Endothelial cell of umbilical vein (primary cell): ENCODE data around the gene GALR2. TPM values are rescaled to one million over a fixed set of nuclear protein-coding genes. Genes with fewer than 3 reads are reported as not detected.

Experiments
- BruUV-seq: library from RNA; stranded (reverse); fragments of 400-500 nt; replicated peaks from 2 replicates; lab custom pipeline; 2021; lab: Mats Ljungman, UMichigan
- CTCF ChIA-PET: fragments of 300-600, 350-600 bp; sonication (Branson Sonifier 250); formaldehyde crosslinking; loops from one replicate; lab custom pipeline; 2021; ENCODE audit warnings: antibody characterized with exemption, inconsistent platforms; lab: Charles Lee
- POLR2A ChIA-PET: fragments of 300-600, 350-600 bp; sonication (Branson Sonifier 250); formaldehyde crosslinking; loops from one replicate; lab custom pipeline; 2021; ENCODE audit warnings: antibody characterized with exemption, inconsistent platforms; lab: Charles Lee
- DNase-seq: peaks from one replicate; pipeline ENCODE4 v3.0.0-alpha.2; 2011; ENCODE audit warnings: low read depth, low spot score
- FAIRE-seq: peaks from 2 replicates; lab custom pipeline; 2011; peaks lifted over from hg19 to GRCh38; lab: Jason Lieb, UNC
- H2AFZ ChIP-seq: 2 replicates; pipeline ENCODE4 v1.6.0; 2012; ENCODE audit warnings: low read depth, low read length, control low read depth, inconsistent platforms
- H3K27ac ChIP-seq: 2 replicates; pipeline ENCODE4 v1.5.1; 2011; ENCODE audit warnings: low read depth, mild to moderate bottlenecking, control low read depth, low read length, moderate library complexity; ENCODE audit not compliant: insufficient read depth
- H3K27me3 ChIP-seq, 2 experiments: 2 replicates each; pipeline versions ENCODE4 v1.6.0 to v1.6.1; 2011; ENCODE audit warnings: low read length in 2 of 2, mixed read lengths in 1 of 2; ENCODE audit not compliant: control insufficient read depth in 2 of 2, insufficient read depth in 2 of 2
- H3K36me3 ChIP-seq, 2 experiments: 2 replicates in 1 of 2; 3 replicates in 1 of 2; pipeline ENCODE4 v1.5.1; 2011; ENCODE audit warnings: low read length in 2 of 2, mild to moderate bottlenecking in 1 of 2, moderate library complexity in 1 of 2; ENCODE audit not compliant: control insufficient read depth in 2 of 2, insufficient read depth in 2 of 2; ENCODE audit errors: extremely low read depth in 1 of 2
- H3K4me1 ChIP-seq: 3 replicates; pipeline ENCODE4 v1.5.1; 2011; ENCODE audit warnings: mild to moderate bottlenecking, low read length; ENCODE audit not compliant: control insufficient read depth, insufficient read depth; ENCODE audit errors: extremely low read depth
- H3K4me2 ChIP-seq: 2 replicates; pipeline ENCODE4 v1.6.1; 2011; ENCODE audit warnings: low read length, control low read depth, mixed read lengths; ENCODE audit not compliant: insufficient read depth
- H3K4me3 ChIP-seq, 3 experiments: fragments of 200-600 bp in 1 of 3; sonication (generic), shearing (Covaris generic) in 1 of 3; replicated peaks in 1 of 3; 2 replicates each; pipeline ENCODE4 v1.5.1; 2011 to 2016; ENCODE audit warnings: control low read depth in 3 of 3, low read length in 3 of 3, mild to moderate bottlenecking in 2 of 3, inconsistent platforms in 1 of 3, low read depth in 1 of 3, moderate library complexity in 1 of 3; ENCODE audit not compliant: insufficient read depth in 1 of 3
- H3K79me2 ChIP-seq: 2 replicates; pipeline ENCODE4 v1.6.0; 2012; ENCODE audit warnings: low read length, inconsistent platforms; ENCODE audit not compliant: control insufficient read depth, insufficient read depth
- H3K9ac ChIP-seq: replicated peaks from 2 replicates; pipeline ENCODE3; 2011; ENCODE audit warnings: low read length, control low read depth; ENCODE audit not compliant: insufficient read depth; ENCODE audit errors: extremely low read depth
- H3K9me1 ChIP-seq: replicated peaks from 3 replicates; pipeline ENCODE4 v1.6.0; 2011; ENCODE audit warnings: mild to moderate bottlenecking, low read length; ENCODE audit not compliant: control insufficient read depth, insufficient read depth; ENCODE audit errors: extremely low read depth
- H3K9me3 ChIP-seq: replicated peaks from 2 replicates; pipeline ENCODE4 v1.5.1; 2012; ENCODE audit warnings: low read length, inconsistent platforms; ENCODE audit not compliant: control insufficient read depth, insufficient read depth
- H4K20me1 ChIP-seq: replicated peaks from 2 replicates; pipeline ENCODE3; 2011; ENCODE audit warnings: mild to moderate bottlenecking, low read length; ENCODE audit not compliant: control insufficient read depth, insufficient read depth; ENCODE audit errors: extremely low read depth
- CTCF ChIP-seq, 2 donors: IDR thresholded peaks; 1 replicate in 1 of 2; 2 replicates in 1 of 2; pipeline ENCODE4 v1.5.1; 2011; ENCODE audit warnings: low read length in 2 of 2, mild to moderate bottlenecking in 2 of 2, moderate library complexity in 2 of 2, control low read depth in 1 of 2, inconsistent platforms in 1 of 2, low read depth in 1 of 2; ENCODE audit not compliant: insufficient read depth in 1 of 2; ENCODE audit errors: extremely low read depth in 1 of 2
- EZH2 ChIP-seq: IDR thresholded peaks from 2 replicates; pipeline ENCODE4 v1.6.1; 2012; ENCODE audit warnings: borderline replicate concordance, low read depth, mild to moderate bottlenecking, moderate library complexity, low read length, inconsistent platforms; ENCODE audit not compliant: severe bottlenecking
- FOS ChIP-seq: IDR thresholded peaks from 2 replicates; pipeline ENCODE4 v1.6.1; 2011; ENCODE audit warnings: mild to moderate bottlenecking, low read length, moderate library complexity, borderline replicate concordance; ENCODE audit not compliant: insufficient read depth
- GATA2 ChIP-seq: IDR thresholded peaks from 2 replicates; pipeline ENCODE4 v1.7.0; 2011; ENCODE audit warnings: low read depth, mild to moderate bottlenecking, moderate library complexity, mixed read lengths, low read length; ENCODE audit not compliant: insufficient read length, insufficient read depth
- JUN ChIP-seq: IDR thresholded peaks from 2 replicates; pipeline ENCODE4 v1.6.1; 2011; ENCODE audit warnings: borderline replicate concordance, low read depth; ENCODE audit not compliant: insufficient read length, insufficient read depth
- MYC ChIP-seq: IDR thresholded peaks from one replicate; pipeline ENCODE4 v1.6.1; 2011; ENCODE audit warnings: mild to moderate bottlenecking, low read depth, low read length
- POLR2AphosphoS5 ChIP-seq: IDR thresholded peaks from 2 replicates; pipeline ENCODE4 v1.6.1; 2012; ENCODE audit warnings: low read depth, mild to moderate bottlenecking, control low read depth, low read length, moderate library complexity; ENCODE audit not compliant: insufficient read depth
- dilution Hi-C: fragments of 300-500 bp; cut with MboI; formaldehyde crosslinking; loops from one replicate; pipeline ENCODE4 v1.15.0; 2019; ENCODE audit warnings: low sequenced_read_pairs; ENCODE audit not compliant: extremely low pct_ligation_motif_present
- intact Hi-C: fragments of 100-400 bp; cut with micrococcal nuclease; formaldehyde crosslinking; loops from one replicate; pipeline ENCODE4 v1.10.0; 2022
- polyA plus RNA-seq, 4 experiments: library from polyadenylated mRNA; depleted of rRNA in 3 of 4; stranded (reverse) in 3 of 4; unstranded in 1 of 4; fragments of >200 nt; gene quantifications; 2 replicates each; pipeline versions ENCODE4 v1.2.1 to v1.2.3, GENCODE V29; 2011 to 2012; ENCODE audit warnings: missing spikeins in 1 of 4
- total RNA-seq: library from RNA; stranded (reverse); gene quantifications from 2 replicates; pipeline ENCODE4 v1.2.3, GENCODE V29; 2021
- TF ChIP-seq, protein P1 (sequence below): IDR thresholded peaks from 2 replicates; pipeline ENCODE4 v1.6.1; 2011; ENCODE audit not compliant: insufficient read depth, insufficient read length

Gene GALR2
- total and polyA plus RNA-seq, 2 donors (not counting 3 experiments of a cell fraction or from before 2014, with no cell fraction given) = 0.47 TPM; not detected in 1

- no peaks in the 10 kb centered on the region for H3K9me1 ChIP-seq
- no TSS peak for BruUV-seq
- intact Hi-C loops = loop anchor here (5.0 kb wide), 1 partner anchor 47 kb away; the partner anchor contains the start of genes GALR2 and SRP68
- no peaks in the 10 kb centered on the region for H3K36me3 ChIP-seq
- peaks cover 7% of the 10 kb centered on the region for H3K4me1 ChIP-seq
- no peak for FAIRE-seq
- DNase-seq = no peak
- TF ChIP-seq POLR2AphosphoS5 (no peak), MYC (no peak), FOS (no peak), CTCF (IDR thresholded peaks at IDR 0.05; ENCODE audit: extremely low read depth in 1 of 2, insufficient read depth in 1 of 2, low read depth in 1 of 2, low read length in 2 of 2) (no peak), EZH2 (no peak), GATA2 (no peak), JUN (no peak)
- TF ChIP-seq, protein P1, sequence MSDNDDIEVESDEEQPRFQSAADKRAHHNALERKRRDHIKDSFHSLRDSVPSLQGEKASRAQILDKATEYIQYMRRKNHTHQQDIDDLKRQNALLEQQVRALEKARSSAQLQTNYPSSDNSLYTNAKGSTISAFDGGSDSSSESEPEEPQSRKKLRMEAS = no peak
- no peaks in the 10 kb centered on the region for H3K79me2 ChIP-seq
- H3K4me2 ChIP-seq = no peak overlapping the region
- CTCF ChIA-PET = interaction anchor here (0.9 to 1.1 kb wide), 3 partner anchors 9 to 16 kb away, joined by 3 to 9 read pairs (median 3); no protein-coding TSS in a partner anchor
- no peak overlapping the region for H3K27ac ChIP-seq
- dilution Hi-C loops = no loop called here
- H3K9me3 ChIP-seq = no peaks in the 10 kb centered on the region
- no peaks in the 10 kb centered on the region for H4K20me1 ChIP-seq
- POLR2A ChIA-PET = no interaction called here
- H3K27me3 ChIP-seq = no peaks in the 10 kb centered on the region
- no peak overlapping the region for H3K4me3 ChIP-seq
- H2AFZ ChIP-seq = no peak overlapping the region
- H3K9ac ChIP-seq = no peak overlapping the region
Measured at GRCh38 chr17:76025294-76025693, 49.3 kb upstream of the GALR2 start.
